NB4 (cell line): ENCODE results near the gene GBGT1.

Source experiments
- DNase-seq: peaks from one replicate; pipeline ENCODE4 v3.0.0; 2010; ENCODE audit warnings: low read depth
- H3K4me3 ChIP-seq: one replicate; pipeline ENCODE4 v1.5.1; 2011; ENCODE audit warnings: mild to moderate bottlenecking, low read depth, low read length, moderate library complexity
- CTCF ChIP-seq: IDR thresholded peaks from one replicate; pipeline ENCODE4 v1.5.1; 2012; ENCODE audit warnings: low read depth, low read length
- MAX ChIP-seq: IDR thresholded peaks from 2 replicates; pipeline ENCODE4 v1.6.1; 2011; ENCODE audit warnings: low read depth, low read length
- MYC ChIP-seq: IDR thresholded peaks from 2 replicates; pipeline ENCODE4 v1.6.1; 2011; ENCODE audit warnings: low read depth, low read length
- POLR2A ChIP-seq: IDR thresholded peaks from 2 replicates; pipeline ENCODE4 v1.6.1; 2011; ENCODE audit warnings: mild to moderate bottlenecking; ENCODE audit not compliant: insufficient read length; ENCODE audit errors: extremely low read depth

The GBGT1 gene

GRCh38 chr9:133104718-133105460 is 58.8 kb downstream of the GBGT1 start:
- no peak for DNase-seq
- no peak for TF ChIP-seq POLR2A
- no peak for TF ChIP-seq CTCF
- no peak for TF ChIP-seq MAX
- TF ChIP-seq MYC: no peak

GRCh38 chr9:133103987-133104505 is 59.7 kb downstream of the GBGT1 start:
- DNase-seq: no peak
- TF ChIP-seq MAX (no peak), MYC (no peak), POLR2A (no peak), CTCF (no peak)
- no peak overlapping the region for H3K4me3 ChIP-seq

More at GRCh38 chr9:133104718-133105460, 58.8 kb downstream of the GBGT1 start:
- H3K4me3 ChIP-seq: no peak overlapping the region

- TF ChIP-seq CTCF (peak; percentile 82), MYC (no peak), MAX (peak; percentile 44; the same call in 1 of the 2 replicates), POLR2A (no peak)
- H3K4me3 ChIP-seq: no peak overlapping the region
- DNase-seq: peak; percentile 46
Observed at GRCh38 chr9:133103183-133103986, 60.3 kb downstream of the GBGT1 start.
